ENCODE data around the gene TTC39A.

Gene TTC39A

DNA sequence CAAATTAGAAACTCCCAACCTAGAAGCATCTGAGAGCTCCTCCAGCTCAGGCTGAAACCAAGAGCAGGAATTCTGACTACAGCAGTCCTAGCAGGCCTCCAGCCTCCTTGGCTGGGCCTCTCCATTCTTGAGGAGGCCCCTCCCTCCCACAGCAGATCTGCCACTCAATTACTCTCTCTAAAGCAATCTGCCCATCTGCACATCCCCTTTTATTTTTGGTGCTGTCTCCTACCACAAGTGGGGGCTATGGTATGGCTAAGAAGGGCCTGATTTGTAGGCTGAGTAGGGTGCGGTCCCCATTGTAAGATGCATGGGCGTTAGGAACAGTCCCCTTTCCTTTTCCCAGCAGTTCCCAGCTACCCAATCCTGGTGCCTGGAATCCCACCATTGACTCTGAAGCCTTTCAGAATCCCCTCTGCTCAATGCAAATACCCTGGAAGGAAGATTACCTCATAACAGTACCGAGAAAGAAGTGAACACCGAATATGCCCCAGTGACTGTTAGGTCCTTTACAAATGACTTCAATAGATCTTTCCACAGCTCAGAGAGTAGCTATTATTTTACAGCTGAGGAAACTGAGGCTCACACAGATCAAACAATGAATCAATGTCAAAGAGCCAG, 11.6 kb upstream of the TTC39A start:
- no peaks in the 10 kb centered on the region for H4K20me1 ChIP-seq (ENCODE audit: insufficient read depth, low read length, poor library complexity, severe bottlenecking)
- no peaks in the 10 kb centered on the region for H3K9me2 ChIP-seq (replicated peaks; ENCODE audit: low read depth, low read length)
- TF ChIP-seq EZH2phosphoT487 (IDR thresholded peaks at IDR 0.05; ENCODE audit: borderline replicate concordance): no peak
- TF ChIP-seq, protein P1, sequence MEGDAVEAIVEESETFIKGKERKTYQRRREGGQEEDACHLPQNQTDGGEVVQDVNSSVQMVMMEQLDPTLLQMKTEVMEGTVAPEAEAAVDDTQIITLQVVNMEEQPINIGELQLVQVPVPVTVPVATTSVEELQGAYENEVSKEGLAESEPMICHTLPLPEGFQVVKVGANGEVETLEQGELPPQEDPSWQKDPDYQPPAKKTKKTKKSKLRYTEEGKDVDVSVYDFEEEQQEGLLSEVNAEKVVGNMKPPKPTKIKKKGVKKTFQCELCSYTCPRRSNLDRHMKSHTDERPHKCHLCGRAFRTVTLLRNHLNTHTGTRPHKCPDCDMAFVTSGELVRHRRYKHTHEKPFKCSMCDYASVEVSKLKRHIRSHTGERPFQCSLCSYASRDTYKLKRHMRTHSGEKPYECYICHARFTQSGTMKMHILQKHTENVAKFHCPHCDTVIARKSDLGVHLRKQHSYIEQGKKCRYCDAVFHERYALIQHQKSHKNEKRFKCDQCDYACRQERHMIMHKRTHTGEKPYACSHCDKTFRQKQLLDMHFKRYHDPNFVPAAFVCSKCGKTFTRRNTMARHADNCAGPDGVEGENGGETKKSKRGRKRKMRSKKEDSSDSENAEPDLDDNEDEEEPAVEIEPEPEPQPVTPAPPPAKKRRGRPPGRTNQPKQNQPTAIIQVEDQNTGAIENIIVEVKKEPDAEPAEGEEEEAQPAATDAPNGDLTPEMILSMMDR (conservative IDR thresholded peaks at IDR 0.05; ENCODE audit: low read length): peak; percentile 67
- no peaks in the 10 kb centered on the region for H3K79me2 ChIP-seq (ENCODE audit: insufficient read depth, low read length)
- H3K9ac ChIP-seq (ENCODE audit: low read depth, low read length, poor library complexity, severe bottlenecking): no peak overlapping the region
- H3F3A ChIP-seq (ENCODE audit: low read depth): no peaks in the 10 kb centered on the region
- no peak overlapping the region for H3K4me2 ChIP-seq (ENCODE audit: low read depth, low read length, poor library complexity, severe bottlenecking)
- H3K36me3 ChIP-seq (ENCODE audit: insufficient read depth, low read length): no peaks in the 10 kb centered on the region
- peaks cover 8% of the 10 kb centered on the region for H3K4me1 ChIP-seq (ENCODE audit: insufficient read depth, low read length, poor library complexity, severe bottlenecking)
- no peak overlapping the region for H3K4me3 ChIP-seq (ENCODE audit: low read length, poor library complexity, severe bottlenecking)
- 0 out of 2 replicates have a peak overlapping the region, but pooled peaks have one; percentile 8 for H2AFZ ChIP-seq (ENCODE audit: low read length)
- no peaks in the 10 kb centered on the region for H3K9me3 ChIP-seq (ENCODE audit: insufficient read depth, low read depth, low read length)
- no peaks in the 10 kb centered on the region for H3K27me3 ChIP-seq (ENCODE audit: insufficient read depth, low read length, poor library complexity, severe bottlenecking)

DNA sequence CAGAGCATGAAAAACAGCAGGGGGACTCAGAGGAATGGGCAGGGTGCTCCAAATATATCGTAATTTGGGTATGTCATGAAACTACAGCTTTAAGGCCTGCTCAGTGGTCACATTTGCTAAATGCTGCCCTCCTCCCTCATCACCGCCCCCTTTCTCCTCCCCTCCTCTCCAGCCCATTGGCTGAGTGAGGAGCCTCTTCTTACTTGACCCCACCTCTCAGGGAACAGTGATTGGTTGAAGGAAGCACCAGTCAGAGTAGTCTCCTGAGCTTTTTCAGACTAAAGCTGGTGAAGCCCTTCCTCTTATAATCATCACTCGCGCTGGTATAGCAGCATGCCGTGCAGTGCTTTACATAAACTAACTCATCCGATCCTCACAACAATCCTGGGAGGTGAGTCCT, 10.0 kb upstream of the TTC39A start:
- Histone ChIP-seq H3K4me2 (ENCODE audit: low read depth, low read length, poor library complexity, severe bottlenecking) (no peak overlapping the region), H3K9me3 (ENCODE audit: insufficient read depth, low read depth, low read length) (no peaks in the 10 kb centered on the region), H4K20me1 (ENCODE audit: insufficient read depth, low read length, poor library complexity, severe bottlenecking) (no peaks in the 10 kb centered on the region), H3K4me1 (ENCODE audit: insufficient read depth, low read length, poor library complexity, severe bottlenecking) (peaks cover 8% of the 10 kb centered on the region), H3K36me3 (ENCODE audit: insufficient read depth, low read length) (no peaks in the 10 kb centered on the region), H3K27me3 (ENCODE audit: insufficient read depth, low read length, poor library complexity, severe bottlenecking) (no peaks in the 10 kb centered on the region), H3F3A (ENCODE audit: low read depth) (no peaks in the 10 kb centered on the region), H3K79me2 (ENCODE audit: insufficient read depth, low read length) (no peaks in the 10 kb centered on the region), H3K4me3 (ENCODE audit: low read length, poor library complexity, severe bottlenecking) (no peak overlapping the region), H2AFZ (ENCODE audit: low read length) (no peak overlapping the region), H3K9ac (ENCODE audit: low read depth, low read length, poor library complexity, severe bottlenecking) (no peak overlapping the region), H3K9me2 (replicated peaks; ENCODE audit: low read depth, low read length) (no peaks in the 10 kb centered on the region)
- TF ChIP-seq EZH2phosphoT487 (IDR thresholded peaks at IDR 0.05; ENCODE audit: borderline replicate concordance): no peak

DNA sequence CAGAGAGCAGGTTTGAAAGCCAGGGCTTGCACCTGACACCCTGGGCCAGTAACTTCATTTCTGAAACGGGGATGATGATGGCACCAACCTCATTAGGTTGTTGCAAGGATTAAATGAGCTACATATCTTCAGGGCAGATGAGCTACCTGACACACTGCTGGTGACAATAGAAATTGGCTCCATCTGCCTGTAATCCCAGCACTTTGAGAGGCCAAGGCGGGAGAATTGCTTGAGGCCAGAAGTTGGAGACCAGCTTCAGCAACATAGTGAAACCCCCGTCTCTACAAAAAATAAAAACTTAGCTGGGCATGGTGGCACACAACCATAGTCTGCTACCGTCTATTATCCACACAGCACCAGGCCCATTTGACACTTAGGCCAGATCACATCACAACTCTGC, 6.3 kb upstream of the TTC39A start:
- H3K9ac ChIP-seq (ENCODE audit: low read depth, low read length, poor library complexity, severe bottlenecking): no peak overlapping the region
- H3K9me2 ChIP-seq (replicated peaks; ENCODE audit: low read depth, low read length): no peaks in the 10 kb centered on the region
- no peak overlapping the region; the same call in 1 of the 2 replicates for H2AFZ ChIP-seq (ENCODE audit: low read length)
- no peaks in the 10 kb centered on the region for H3K79me2 ChIP-seq (ENCODE audit: insufficient read depth, low read length)
- H3K9me3 ChIP-seq (ENCODE audit: insufficient read depth, low read depth, low read length): no peaks in the 10 kb centered on the region
- no peaks in the 10 kb centered on the region for H3F3A ChIP-seq (ENCODE audit: low read depth)
- no peaks in the 10 kb centered on the region for H3K27me3 ChIP-seq (ENCODE audit: insufficient read depth, low read length, poor library complexity, severe bottlenecking)
- H3K4me1 ChIP-seq (ENCODE audit: insufficient read depth, low read length, poor library complexity, severe bottlenecking): peaks cover 9% of the 10 kb centered on the region
- no peaks in the 10 kb centered on the region for H4K20me1 ChIP-seq (ENCODE audit: insufficient read depth, low read length, poor library complexity, severe bottlenecking)
- no peaks in the 10 kb centered on the region for H3K36me3 ChIP-seq (ENCODE audit: insufficient read depth, low read length)
- no peak overlapping the region for H3K4me3 ChIP-seq (ENCODE audit: low read length, poor library complexity, severe bottlenecking)
- H3K4me2 ChIP-seq (ENCODE audit: low read depth, low read length, poor library complexity, severe bottlenecking): no peak overlapping the region
- TF ChIP-seq, protein P1 (conservative IDR thresholded peaks at IDR 0.05; ENCODE audit: low read length): no peak
- TF ChIP-seq EZH2phosphoT487 (IDR thresholded peaks at IDR 0.05; ENCODE audit: borderline replicate concordance): no peak

DNA sequence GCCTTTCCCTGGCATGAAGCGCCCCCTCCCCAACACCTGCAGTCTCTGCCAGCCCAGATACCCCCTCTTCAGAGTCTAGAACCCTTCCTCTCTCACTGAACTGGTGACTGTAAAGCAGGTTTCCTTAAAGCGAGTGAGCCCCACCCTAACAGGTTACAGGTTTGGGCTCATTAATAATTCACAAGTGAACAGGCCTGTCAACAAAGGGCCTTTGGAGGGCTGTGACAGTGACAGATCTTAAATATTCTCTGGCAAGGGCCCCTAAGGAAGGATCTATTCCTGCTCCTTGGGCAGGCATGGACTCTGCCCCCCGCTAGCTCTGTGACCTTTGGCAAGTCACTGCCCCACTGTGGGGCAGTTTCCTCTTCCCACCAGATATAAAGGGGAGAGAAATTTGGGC, 5.6 kb upstream of the TTC39A start:
- H3K4me2 ChIP-seq (ENCODE audit: low read depth, low read length, poor library complexity, severe bottlenecking): no peak overlapping the region
- TF ChIP-seq EZH2phosphoT487 (IDR thresholded peaks at IDR 0.05; ENCODE audit: borderline replicate concordance): no peak
- no peak overlapping the region; the same call in 1 of the 2 replicates for H2AFZ ChIP-seq (ENCODE audit: low read length)
- H3F3A ChIP-seq (ENCODE audit: low read depth): no peaks in the 10 kb centered on the region
- no peaks in the 10 kb centered on the region for H3K36me3 ChIP-seq (ENCODE audit: insufficient read depth, low read length)
- H3K27me3 ChIP-seq (ENCODE audit: insufficient read depth, low read length, poor library complexity, severe bottlenecking): no peaks in the 10 kb centered on the region
- peaks cover 9% of the 10 kb centered on the region for H3K4me1 ChIP-seq (ENCODE audit: insufficient read depth, low read length, poor library complexity, severe bottlenecking)
- no peaks in the 10 kb centered on the region for H3K9me3 ChIP-seq (ENCODE audit: insufficient read depth, low read depth, low read length)
- H4K20me1 ChIP-seq (ENCODE audit: insufficient read depth, low read length, poor library complexity, severe bottlenecking): no peaks in the 10 kb centered on the region
- H3K79me2 ChIP-seq (ENCODE audit: insufficient read depth, low read length): no peaks in the 10 kb centered on the region
- H3K4me3 ChIP-seq (ENCODE audit: low read length, poor library complexity, severe bottlenecking): no peak overlapping the region
- H3K9me2 ChIP-seq (replicated peaks; ENCODE audit: low read depth, low read length): no peaks in the 10 kb centered on the region
- H3K9ac ChIP-seq (ENCODE audit: low read depth, low read length, poor library complexity, severe bottlenecking): no peak overlapping the region
